IPS-18a (cell line): ENCODE data around the gene DACT1.

Experiments
- H3K27ac ChIP-seq: one replicate; pipeline ENCODE4 v1.5.1; 2013; ENCODE audit warnings: low read length
- H3K27me3 ChIP-seq: one replicate; pipeline ENCODE4 v1.6.1; 2013; ENCODE audit warnings: mild to moderate bottlenecking, low read length; ENCODE audit not compliant: control insufficient read depth, insufficient read depth
- H3K36me3 ChIP-seq: one replicate; pipeline ENCODE4 v1.6.1; 2013; ENCODE audit warnings: low read depth, low read length; ENCODE audit not compliant: control insufficient read depth
- H3K4me1 ChIP-seq: one replicate; pipeline ENCODE4 v1.6.1; 2013; ENCODE audit warnings: low read depth, low read length; ENCODE audit not compliant: control insufficient read depth
- H3K4me3 ChIP-seq: one replicate; pipeline ENCODE4 v1.5.1; 2013; ENCODE audit warnings: low read length
- H3K9ac ChIP-seq: one replicate; pipeline ENCODE4 v1.6.1; 2013; ENCODE audit warnings: mild to moderate bottlenecking, low read length, moderate library complexity
- H3K9me3 ChIP-seq: one replicate; pipeline ENCODE4 v1.6.1; 2013; ENCODE audit warnings: low read depth, low read length; ENCODE audit not compliant: control insufficient read depth

The DACT1 gene

DNA sequence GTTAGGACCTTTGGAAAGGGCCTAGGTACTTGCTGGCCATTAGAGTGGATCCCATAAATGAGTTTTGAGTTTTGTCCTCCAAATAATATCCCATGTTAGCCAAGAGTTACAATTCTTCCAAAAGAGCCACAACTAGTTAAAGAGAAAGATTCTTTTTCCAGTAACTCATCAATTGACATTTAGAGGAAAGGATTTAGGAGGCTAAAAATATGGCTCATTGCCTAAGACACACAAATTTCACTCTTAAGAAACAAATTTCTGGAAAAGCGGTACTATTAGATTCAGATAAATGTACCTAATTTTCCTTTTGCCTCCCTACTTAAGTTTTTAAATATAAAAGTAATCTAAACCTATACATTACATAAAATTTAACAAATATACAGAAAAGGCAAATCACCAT is 21.3 kb downstream of the DACT1 start:
- H3K4me1 ChIP-seq = peaks cover 14% of the 10 kb centered on the region
- no peak overlapping the region for H3K4me3 ChIP-seq
- H3K9me3 ChIP-seq = no peaks in the 10 kb centered on the region
- no peaks in the 10 kb centered on the region for H3K27me3 ChIP-seq
- H3K36me3 ChIP-seq = no peaks in the 10 kb centered on the region
- H3K27ac ChIP-seq = no peak overlapping the region
- no peak overlapping the region for H3K9ac ChIP-seq

DNA sequence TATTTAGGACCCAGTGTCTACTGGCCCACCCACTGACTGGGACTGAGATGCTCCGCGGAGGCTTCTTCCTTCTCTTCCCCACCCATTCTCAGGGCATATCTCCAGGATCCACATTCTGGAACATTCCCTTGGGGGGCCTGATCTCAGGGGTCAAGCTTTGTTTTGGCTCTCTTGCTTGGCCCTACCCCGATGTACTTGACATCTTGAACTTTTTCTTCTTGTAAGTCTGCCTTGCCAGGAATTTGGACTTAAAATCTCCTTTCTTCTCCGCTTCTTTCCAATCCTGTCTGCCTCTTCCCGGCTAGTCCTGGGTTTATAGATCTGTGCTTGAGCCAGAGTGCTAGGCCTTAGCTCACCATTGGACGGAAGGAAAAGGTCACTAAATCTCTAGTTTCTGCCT is 22.1 kb downstream of the DACT1 start:
- no peaks in the 10 kb centered on the region for H3K27me3 ChIP-seq

DNA sequence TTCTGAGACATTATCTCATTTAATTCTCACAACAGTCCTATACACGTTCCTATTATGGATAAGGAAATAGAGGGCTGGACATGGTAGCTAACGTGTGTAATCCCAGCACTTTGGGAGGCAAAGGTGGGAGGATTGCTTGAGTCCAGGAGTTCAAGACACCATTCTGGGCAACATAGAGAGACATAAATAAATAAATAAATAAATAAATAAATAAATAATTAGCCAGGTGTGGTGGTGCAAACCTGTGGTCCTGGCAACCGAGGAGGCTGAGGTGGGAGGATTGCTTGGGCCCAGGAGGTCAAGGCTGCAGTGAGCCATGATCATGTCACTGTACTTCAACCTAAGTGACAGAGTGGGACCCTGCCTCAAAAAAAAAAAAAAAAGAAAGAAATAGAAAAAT is 22.6 kb downstream of the DACT1 start:
- H3K27me3 ChIP-seq = no peaks in the 10 kb centered on the region
- H3K27ac ChIP-seq = no peak overlapping the region
- H3K9me3 ChIP-seq = no peaks in the 10 kb centered on the region
- no peak overlapping the region for H3K4me3 ChIP-seq
- no peak overlapping the region for H3K9ac ChIP-seq
- H3K4me1 ChIP-seq = peaks cover 14% of the 10 kb centered on the region
- no peaks in the 10 kb centered on the region for H3K36me3 ChIP-seq

More for the DNA sequence above, 22.1 kb downstream of the DACT1 start:
- Histone ChIP-seq H3K9ac (no peak overlapping the region), H3K27ac (no peak overlapping the region), H3K4me3 (no peak overlapping the region), H3K36me3 (no peaks in the 10 kb centered on the region), H3K4me1 (peaks cover 14% of the 10 kb centered on the region), H3K9me3 (no peaks in the 10 kb centered on the region)

DNA sequence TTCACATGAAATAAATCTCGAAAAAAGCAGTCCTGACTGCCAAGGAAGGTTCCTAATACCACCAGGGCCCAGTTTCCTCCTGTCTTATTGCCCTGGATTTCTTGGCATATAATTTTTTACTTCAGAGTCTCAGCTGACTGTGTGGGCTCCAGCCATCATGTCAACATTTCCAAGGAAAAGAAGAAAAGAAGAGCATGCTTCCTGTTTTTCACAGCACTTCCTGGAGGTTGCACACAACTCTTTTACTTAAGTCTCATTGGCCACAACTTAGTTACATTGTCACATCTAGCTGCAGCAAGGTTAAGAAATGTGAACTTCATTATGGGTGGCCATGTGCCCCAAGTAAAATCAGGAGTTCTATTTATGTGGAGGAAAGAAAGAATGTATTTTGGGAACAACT is 24.3 kb downstream of the DACT1 start:
- Histone ChIP-seq H3K9ac (no peak overlapping the region), H3K9me3 (no peaks in the 10 kb centered on the region), H3K36me3 (no peaks in the 10 kb centered on the region), H3K4me1 (peaks cover 5% of the 10 kb centered on the region), H3K4me3 (no peak overlapping the region), H3K27me3 (no peaks in the 10 kb centered on the region), H3K27ac (no peak overlapping the region)

DNA sequence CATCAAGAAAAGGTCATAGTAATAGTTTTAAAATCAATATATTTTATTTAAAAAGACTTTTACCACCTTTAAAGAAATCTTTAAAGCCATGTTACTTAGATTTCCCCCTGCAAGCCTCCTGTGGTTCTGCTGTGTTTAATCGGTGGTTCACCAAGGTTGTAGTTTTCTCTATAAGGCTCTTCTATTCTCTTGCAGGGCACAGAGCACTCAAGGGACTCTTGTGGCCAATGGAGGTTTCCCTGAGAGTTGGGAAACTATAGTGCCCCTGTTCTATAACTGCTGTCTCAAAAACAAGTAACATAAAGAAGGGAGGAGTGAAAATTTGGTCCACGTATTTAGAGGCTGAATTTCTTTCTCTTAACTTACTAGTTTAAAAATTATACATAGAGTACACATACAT is 25.0 kb downstream of the DACT1 start:
- no peak overlapping the region for H3K27ac ChIP-seq
- H3K9me3 ChIP-seq = no peaks in the 10 kb centered on the region
- no peak overlapping the region for H3K9ac ChIP-seq
- no peaks in the 10 kb centered on the region for H3K36me3 ChIP-seq
- no peaks in the 10 kb centered on the region for H3K4me1 ChIP-seq
- no peak overlapping the region for H3K4me3 ChIP-seq
- no peaks in the 10 kb centered on the region for H3K27me3 ChIP-seq

DNA sequence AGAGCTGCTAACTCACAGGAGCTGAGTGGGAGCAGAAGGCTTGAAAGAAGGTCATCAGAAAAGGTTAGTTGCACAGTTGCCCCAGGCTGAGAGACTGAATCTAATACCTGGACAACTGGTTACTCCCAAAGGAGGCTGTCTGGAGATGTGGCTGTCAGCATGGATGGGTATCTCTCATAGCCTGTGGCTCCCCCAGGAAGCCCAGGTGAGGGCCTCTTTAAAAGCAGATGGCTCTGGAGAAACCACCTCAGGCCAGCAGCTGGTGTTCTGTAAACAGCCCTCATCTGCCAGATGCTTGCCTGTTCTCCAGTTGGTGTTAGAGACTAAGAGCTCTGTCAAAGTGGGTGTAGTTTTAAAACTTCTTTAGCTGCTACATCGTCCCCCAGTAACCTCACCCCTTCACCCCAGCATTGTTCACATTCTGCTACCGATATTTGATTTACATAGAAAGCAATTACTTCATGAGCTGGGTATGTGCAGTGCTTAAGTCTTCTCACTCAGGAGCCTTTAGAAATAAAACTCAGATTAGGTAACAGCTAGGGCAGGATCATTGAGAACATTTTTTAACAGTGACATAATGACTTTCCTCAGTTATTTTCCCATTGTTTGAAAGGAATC is 25.8 kb downstream of the DACT1 start:
- H3K9ac ChIP-seq = no peak overlapping the region

DNA sequence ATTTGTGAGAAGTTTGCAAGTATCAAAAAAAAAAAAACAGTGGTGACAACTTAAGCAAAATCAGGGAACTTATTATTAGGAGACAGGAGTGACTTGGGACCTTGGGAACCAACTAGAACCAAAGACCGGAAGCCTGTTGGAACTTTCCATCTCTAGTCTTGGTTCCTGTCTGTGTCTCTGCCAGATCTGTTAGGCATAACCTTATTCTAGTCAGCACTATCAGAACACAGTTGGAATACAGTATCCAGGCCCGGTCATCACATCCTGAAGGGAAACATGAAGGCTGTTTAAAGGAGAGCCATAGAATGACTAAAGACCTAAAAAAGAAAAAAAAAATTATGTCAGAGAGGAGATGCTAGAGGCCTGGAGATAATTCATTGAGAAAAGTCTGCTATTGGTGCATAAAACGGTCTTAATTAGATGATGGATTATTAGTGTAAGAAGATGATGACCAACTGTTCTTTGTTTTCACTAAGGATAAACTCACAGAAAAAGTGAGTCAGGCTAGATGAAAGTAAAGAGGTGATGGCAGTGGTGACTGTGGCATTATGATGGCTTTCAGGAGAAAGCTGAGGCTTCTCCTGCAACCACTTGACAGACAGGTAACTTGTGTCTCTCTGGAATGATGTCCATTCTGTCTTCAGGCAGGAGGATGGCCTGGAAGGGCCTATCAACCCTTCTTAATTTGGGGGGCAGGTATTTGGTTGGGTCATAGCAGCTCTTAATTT is 28.2 kb downstream of the DACT1 start:
- H3K9me3 ChIP-seq = no peaks in the 10 kb centered on the region

More for the DNA sequence above, 25.8 kb downstream of the DACT1 start:
- H3K36me3 ChIP-seq = no peaks in the 10 kb centered on the region
- no peaks in the 10 kb centered on the region for H3K4me1 ChIP-seq
- H3K9me3 ChIP-seq = no peaks in the 10 kb centered on the region
- H3K4me3 ChIP-seq = no peak overlapping the region
- H3K27ac ChIP-seq = no peak overlapping the region
- H3K27me3 ChIP-seq = no peaks in the 10 kb centered on the region

DNA sequence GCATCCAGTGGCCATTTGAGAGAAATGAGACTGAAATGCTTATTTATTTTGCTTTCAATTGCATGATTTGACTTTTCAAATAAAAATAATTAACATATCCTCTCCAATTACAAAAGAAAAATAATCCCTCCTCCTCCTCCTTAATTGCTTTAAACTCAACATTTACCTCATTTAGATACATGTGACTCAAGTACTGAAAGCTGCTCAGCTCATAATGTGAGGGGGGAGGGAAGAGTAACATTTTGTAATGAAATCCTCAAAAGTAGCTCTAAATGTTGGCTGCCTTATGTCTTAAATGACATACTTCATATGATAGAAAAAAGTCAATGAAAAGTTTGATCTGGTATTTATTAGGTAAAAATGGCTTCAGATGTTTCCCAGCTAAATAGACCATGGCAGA is 29.0 kb downstream of the DACT1 start:
- no peaks in the 10 kb centered on the region for H3K36me3 ChIP-seq
- no peaks in the 10 kb centered on the region for H3K27me3 ChIP-seq
- no peaks in the 10 kb centered on the region for H3K9me3 ChIP-seq
- no peaks in the 10 kb centered on the region for H3K4me1 ChIP-seq
- H3K27ac ChIP-seq = no peak overlapping the region
- no peak overlapping the region for H3K9ac ChIP-seq
- H3K4me3 ChIP-seq = no peak overlapping the region

More for the DNA sequence above, 28.2 kb downstream of the DACT1 start:
- Histone ChIP-seq H3K4me1 (no peaks in the 10 kb centered on the region), H3K27me3 (no peaks in the 10 kb centered on the region), H3K4me3 (no peak overlapping the region), H3K36me3 (no peaks in the 10 kb centered on the region), H3K27ac (no peak overlapping the region), H3K9ac (no peak overlapping the region)

DNA sequence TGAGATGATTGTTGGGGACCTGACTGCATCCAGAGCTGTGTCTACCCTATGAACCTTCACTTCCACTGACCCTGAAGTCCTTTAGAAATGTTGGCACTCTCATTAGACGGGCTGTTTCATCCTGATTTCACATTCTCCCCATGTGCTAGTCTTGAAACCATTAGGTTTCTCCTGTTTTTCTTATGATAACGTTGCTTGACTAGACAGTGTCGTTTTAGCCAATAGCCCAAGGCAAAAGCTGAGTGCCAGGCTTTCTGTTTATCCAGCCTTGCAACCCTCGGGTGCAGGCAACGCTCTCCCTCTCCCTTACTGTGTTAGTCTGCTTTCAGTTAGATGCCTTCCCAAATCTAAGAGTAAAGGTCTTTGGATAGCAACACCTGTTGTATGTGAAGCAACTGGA is 30.1 kb downstream of the DACT1 start:
- Histone ChIP-seq H3K9ac (no peak overlapping the region), H3K27me3 (no peaks in the 10 kb centered on the region)

DNA sequence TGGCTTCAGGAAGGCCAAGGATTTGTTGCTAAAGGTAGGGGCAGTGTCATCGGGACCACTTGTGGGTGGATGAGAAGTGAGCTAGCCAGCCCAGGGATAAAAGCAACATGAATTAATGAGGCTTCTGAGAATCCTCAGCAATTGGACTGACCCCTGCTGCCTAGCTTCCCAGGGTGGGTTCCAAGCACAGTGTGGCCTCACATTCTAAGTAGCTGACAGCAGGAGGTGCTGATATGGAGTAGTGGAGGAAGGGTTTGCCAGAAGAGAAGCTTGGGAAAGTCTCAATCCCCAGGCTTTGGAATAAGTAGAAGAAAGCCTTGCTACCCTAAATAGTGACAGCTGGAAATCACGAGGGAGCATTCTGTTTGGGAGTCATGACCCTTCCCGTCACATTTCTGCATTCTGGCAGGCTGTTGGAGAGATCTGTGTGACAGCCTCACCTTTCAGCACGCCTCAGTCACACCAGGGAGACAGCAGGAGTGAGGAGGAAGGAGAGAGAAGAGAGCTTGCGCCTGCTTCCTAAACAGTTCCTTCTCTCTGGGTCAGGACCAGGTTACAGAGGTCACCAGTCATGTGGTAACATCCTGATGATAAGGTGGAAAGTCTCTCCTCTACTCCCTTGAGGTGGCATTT is 31.2 kb downstream of the DACT1 start:
- Histone ChIP-seq H3K4me3 (no peak overlapping the region), H3K9me3 (no peaks in the 10 kb centered on the region), H3K9ac (no peak overlapping the region), H3K27ac (no peak overlapping the region), H3K4me1 (no peaks in the 10 kb centered on the region), H3K36me3 (no peaks in the 10 kb centered on the region), H3K27me3 (no peaks in the 10 kb centered on the region)

More for the DNA sequence above, 30.1 kb downstream of the DACT1 start:
- H3K27ac ChIP-seq = no peak overlapping the region
- no peaks in the 10 kb centered on the region for H3K9me3 ChIP-seq
- no peaks in the 10 kb centered on the region for H3K4me1 ChIP-seq
- no peak overlapping the region for H3K4me3 ChIP-seq
- H3K36me3 ChIP-seq = no peaks in the 10 kb centered on the region

DNA sequence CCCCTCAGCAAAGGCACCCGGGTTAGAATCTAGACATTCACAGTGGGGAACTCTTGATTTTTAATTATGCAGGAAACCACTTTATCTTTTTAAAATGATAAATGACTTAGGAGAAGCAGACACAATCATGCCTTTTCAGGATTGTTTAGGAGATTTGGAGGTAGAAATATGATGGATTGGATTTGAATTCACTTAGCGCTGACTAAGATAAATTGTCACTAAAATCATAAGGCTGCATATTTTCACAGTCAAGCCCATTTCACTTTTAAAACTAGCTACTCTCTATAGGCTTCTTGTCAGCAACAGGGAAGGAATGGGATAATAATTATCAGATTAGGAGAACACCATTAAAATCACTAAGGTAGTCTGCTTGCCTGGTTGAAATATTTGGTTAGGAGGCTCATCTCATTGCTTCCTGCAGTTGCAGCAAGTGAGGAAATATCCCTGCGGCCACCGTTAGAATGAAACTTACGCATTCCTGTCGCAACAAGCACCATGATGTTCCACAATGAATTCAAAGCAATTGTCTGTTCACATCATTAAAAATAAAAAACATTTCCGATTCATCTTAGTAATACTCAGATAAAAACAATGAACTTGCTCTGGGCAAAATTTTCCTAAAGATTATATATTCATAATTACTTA is 31.9 kb downstream of the DACT1 start:
- no peak overlapping the region for H3K9ac ChIP-seq
- no peaks in the 10 kb centered on the region for H3K4me1 ChIP-seq
- no peak overlapping the region for H3K4me3 ChIP-seq
- no peaks in the 10 kb centered on the region for H3K27me3 ChIP-seq
- H3K36me3 ChIP-seq = no peaks in the 10 kb centered on the region
- no peak overlapping the region for H3K27ac ChIP-seq
- no peaks in the 10 kb centered on the region for H3K9me3 ChIP-seq
